Stomach (tissue), 9 donors: ENCODE measurements around the gene SRF. TPM values are rescaled to one million over a fixed set of nuclear protein-coding genes. Genes with fewer than 3 reads are reported as not detected.

Experiments
- DNase-seq, 2 donors: peaks; one replicate each; pipeline versions ENCODE4 v3.0.0 to v3.0.0-alpha.2; 2013 to 2019
- H3K27ac ChIP-seq, 5 donors: fragments of 200-600 bp in 4 of 5; sonication (generic) in 4 of 5; one replicate each; pipeline ENCODE4 v1.5.1; 2013 to 2019; ENCODE audit warnings: mild to moderate bottlenecking in 1 of 5, moderate library complexity in 1 of 5
- H3K27me3 ChIP-seq, 3 donors: fragments of 200-600 bp; sonication (generic); one replicate each; pipeline ENCODE4 v1.5.1; 2017 to 2019; ENCODE audit warnings: mixed run types in 1 of 3
- H3K36me3 ChIP-seq, 4 donors: fragments of 200-600 bp; sonication (generic); 1 replicate in 3 of 4; 2 replicates in 1 of 4; pipeline ENCODE4 v1.5.1; 2016 to 2019
- H3K4me1 ChIP-seq, 4 donors: fragments of 200-600 bp; sonication (generic); one replicate each; pipeline ENCODE4 v1.5.1; 2016 to 2019
- H3K4me3 ChIP-seq, 4 donors: fragments of 200-600 bp; sonication (generic) in 3 of 4; one replicate each; pipeline ENCODE4 v1.5.1; 2016 to 2019; ENCODE audit warnings: mild to moderate bottlenecking in 1 of 4
- H3K9me3 ChIP-seq, 4 donors: fragments of 200-600 bp; sonication (generic); one replicate each; pipeline ENCODE4 v1.5.1; 2016 to 2019
- EP300 ChIP-seq: sonication (generic); formaldehyde crosslinking; IDR thresholded peaks from one replicate; pipeline ENCODE4 v1.6.1; 2017; ENCODE audit warnings: antibody characterized with exemption
- POLR2A ChIP-seq, 4 donors: fragments of 450-650 bp; IDR thresholded peaks; one replicate each; pipeline ENCODE4 v1.6.1; 2016; ENCODE audit warnings: antibody characterized with exemption in 4 of 4, control low read depth in 2 of 4, mild to moderate bottlenecking in 1 of 4, moderate library complexity in 1 of 4
- POLR2AphosphoS5 ChIP-seq, 3 donors: sonication (generic); formaldehyde crosslinking; IDR thresholded peaks; one replicate each; pipeline ENCODE4 v1.6.1; 2016; ENCODE audit warnings: antibody characterized with exemption in 3 of 3
- WGBS, 5 donors: extraction: QIAGEN DNeasy Blood & Tissue Kit in 3 of 5; methylation state at CpG; one replicate each; pipeline versions ENCODE4 v1.1.5 to v1.1.7; 2013 to 2018; 5-methylcytosine and 5-hydroxymethylcytosine counted together
- intact Hi-C: fragments of 100-400 bp; cut with DNase I; formaldehyde crosslinking; loops from one replicate; pipeline ENCODE4 v1.15.1; 2023; ENCODE audit warnings: low total_unique reads
- polyA plus RNA-seq, 3 donors: library from polyadenylated mRNA; stranded (reverse); fragments of 200-250 nt; gene quantifications; one replicate each; pipeline ENCODE4 v1.2.3, GENCODE V29; 2013
- total RNA-seq, 5 donors: library from RNA; depleted of rRNA; stranded (reverse); fragments of >200 nt; gene quantifications; one replicate each; pipeline versions ENCODE4 v1.1.0 to v1.2.3, GENCODE V29; 2014 to 2016
- TF ChIP-seq, protein P1 (sequence below), 7 experiments: fragments of 450-650 bp in 4 of 7; fragments of 200-600 bp in 3 of 7; sonication (generic) in 3 of 7; IDR thresholded peaks; one replicate each; pipeline ENCODE4 v1.5.1; 2016 to 2019; ENCODE audit warnings: antibody characterized with exemption in 7 of 7, control low read depth in 2 of 7, mild to moderate bottlenecking in 1 of 7
- donor health status: healthy with polysubstance abuse.
- donor health status: Bipolar disorder and iron deficiency.
- donor health status: healthy.

The SRF gene
- total and polyA plus RNA-seq, 8 donors = 10.5 to 40.6 (median 24.0) TPM

DNA sequence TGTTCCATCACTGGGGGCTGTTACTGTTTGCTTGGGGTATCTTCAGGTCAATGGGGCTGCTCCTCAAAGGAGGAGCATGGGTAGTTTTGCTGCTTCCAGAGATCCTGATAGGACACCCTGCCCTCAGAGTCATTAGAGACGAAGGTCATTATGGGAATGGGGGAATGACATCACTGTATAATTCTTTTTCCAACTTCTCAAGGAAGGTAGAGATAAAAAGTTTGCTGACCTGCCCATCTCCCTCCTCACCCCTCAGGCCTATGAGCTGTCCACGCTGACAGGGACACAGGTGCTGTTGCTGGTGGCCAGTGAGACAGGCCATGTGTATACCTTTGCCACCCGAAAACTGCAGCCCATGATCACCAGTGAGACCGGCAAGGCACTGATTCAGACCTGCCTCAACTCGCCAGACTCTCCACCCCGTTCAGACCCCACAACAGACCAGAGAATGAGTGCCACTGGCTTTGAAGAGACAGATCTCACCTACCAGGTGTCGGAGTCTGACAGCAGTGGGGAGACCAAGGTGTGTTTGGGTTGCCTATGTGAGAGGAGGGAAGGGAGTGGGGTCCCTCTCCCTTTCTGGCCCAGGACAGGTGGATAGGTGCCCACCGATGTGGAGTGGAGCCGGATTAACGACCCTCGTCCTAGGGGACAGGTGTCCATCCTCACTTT lies 2.7 kb downstream of the SRF start:
- intact Hi-C loops = no loop called here
- Histone ChIP-seq H3K27ac (peak overlapping the region; percentile 91 to 100 (median 99)), H3K9me3 (no peaks in the 10 kb centered on the region), H3K4me1 (peaks cover 32 to 57% (median 50%) of the 10 kb centered on the region in 4 donors), H3K27me3 (no peaks in the 10 kb centered on the region), H3K36me3 (peaks cover 26 to 37% (median 36%) of the 10 kb centered on the region in 4 donors), H3K4me3 (peak overlapping the region; percentile 93 to 95 (median 94))
- peak in 1 of 2 donors; percentile 37 for DNase-seq
- no peak for TF ChIP-seq POLR2A (IDR thresholded peaks at IDR 0.05)
- TF ChIP-seq EP300 = no peak
- TF ChIP-seq POLR2AphosphoS5 (IDR thresholded peaks at IDR 0.05) = no peak
- TF ChIP-seq, protein P1, sequence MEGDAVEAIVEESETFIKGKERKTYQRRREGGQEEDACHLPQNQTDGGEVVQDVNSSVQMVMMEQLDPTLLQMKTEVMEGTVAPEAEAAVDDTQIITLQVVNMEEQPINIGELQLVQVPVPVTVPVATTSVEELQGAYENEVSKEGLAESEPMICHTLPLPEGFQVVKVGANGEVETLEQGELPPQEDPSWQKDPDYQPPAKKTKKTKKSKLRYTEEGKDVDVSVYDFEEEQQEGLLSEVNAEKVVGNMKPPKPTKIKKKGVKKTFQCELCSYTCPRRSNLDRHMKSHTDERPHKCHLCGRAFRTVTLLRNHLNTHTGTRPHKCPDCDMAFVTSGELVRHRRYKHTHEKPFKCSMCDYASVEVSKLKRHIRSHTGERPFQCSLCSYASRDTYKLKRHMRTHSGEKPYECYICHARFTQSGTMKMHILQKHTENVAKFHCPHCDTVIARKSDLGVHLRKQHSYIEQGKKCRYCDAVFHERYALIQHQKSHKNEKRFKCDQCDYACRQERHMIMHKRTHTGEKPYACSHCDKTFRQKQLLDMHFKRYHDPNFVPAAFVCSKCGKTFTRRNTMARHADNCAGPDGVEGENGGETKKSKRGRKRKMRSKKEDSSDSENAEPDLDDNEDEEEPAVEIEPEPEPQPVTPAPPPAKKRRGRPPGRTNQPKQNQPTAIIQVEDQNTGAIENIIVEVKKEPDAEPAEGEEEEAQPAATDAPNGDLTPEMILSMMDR (IDR thresholded peaks at IDR 0.05) = no peak
- WGBS, 5 donors = 37 to 58% (median 42%) methylated on average over 8 to 11 of the region's 11 CpGs

DNA sequence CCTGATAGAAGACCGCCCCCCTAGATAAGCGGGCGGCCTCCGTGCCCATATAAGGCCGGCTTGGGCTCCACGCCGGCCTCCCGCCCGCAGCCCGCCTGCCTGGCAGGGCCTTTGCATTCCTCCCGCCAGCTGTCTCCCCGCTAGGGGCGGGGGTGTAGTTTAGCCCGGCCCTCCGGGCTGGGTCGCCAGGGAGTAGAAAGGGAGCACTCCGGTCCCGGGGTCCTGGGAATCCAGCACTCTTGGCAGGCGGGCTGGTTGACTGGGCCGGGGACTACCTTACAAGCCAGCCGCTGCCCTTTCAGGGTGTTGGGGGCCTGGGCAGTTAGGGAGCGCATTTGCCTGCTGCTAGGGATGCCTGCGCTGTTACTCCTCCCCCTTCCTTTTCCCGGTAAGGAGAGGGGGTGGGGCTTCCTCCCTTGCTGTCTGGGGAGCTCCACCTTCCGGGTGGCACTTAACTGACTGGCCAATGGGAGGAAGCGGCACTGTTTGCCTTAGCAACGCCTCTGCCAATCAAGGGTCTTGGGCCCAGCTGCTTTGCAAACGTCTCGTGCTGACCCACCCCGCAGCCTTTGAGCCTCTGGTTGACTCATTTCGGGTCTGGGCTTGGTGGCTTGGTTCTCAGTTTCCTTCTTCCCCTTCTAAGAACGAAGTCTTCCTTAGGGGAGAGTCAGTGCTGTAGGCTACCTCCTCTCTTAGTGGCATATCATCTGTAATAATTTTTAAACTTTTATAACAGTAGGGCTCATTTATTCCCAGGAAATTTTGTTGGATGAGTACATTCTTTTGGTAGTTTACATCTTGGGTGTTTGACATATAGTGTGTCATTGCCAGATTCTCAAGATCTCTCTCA lies 3.4 kb downstream of the SRF start:
- peak overlapping the region; percentile 93 to 95 (median 94) for H3K4me3 ChIP-seq
- H3K36me3 ChIP-seq = peaks cover 33 to 45% (median 44%) of the 10 kb centered on the region in 4 donors
- WGBS, 5 donors = 0 to 3% (median 1%) methylated on average over 11 to 32 of the region's 32 CpGs
- H3K27me3 ChIP-seq = no peaks in the 10 kb centered on the region
- peaks cover 32 to 57% (median 50%) of the 10 kb centered on the region in 4 donors for H3K4me1 ChIP-seq
- peak overlapping the region; percentile 91 to 100 (median 99) for H3K27ac ChIP-seq
- peak; percentile 97 to 99 for DNase-seq
- TF ChIP-seq POLR2A (IDR thresholded peaks at IDR 0.05) = no peak
- TF ChIP-seq EP300 = peak; percentile 33
- TF ChIP-seq, protein P1 (IDR thresholded peaks at IDR 0.05) = peak in 2 of 7 experiments; percentile 39 to 46
- peak; percentile 59 to 88 (median 75) for TF ChIP-seq POLR2AphosphoS5 (IDR thresholded peaks at IDR 0.05)
- H3K9me3 ChIP-seq = no peaks in the 10 kb centered on the region
- intact Hi-C loops = no loop called here

DNA sequence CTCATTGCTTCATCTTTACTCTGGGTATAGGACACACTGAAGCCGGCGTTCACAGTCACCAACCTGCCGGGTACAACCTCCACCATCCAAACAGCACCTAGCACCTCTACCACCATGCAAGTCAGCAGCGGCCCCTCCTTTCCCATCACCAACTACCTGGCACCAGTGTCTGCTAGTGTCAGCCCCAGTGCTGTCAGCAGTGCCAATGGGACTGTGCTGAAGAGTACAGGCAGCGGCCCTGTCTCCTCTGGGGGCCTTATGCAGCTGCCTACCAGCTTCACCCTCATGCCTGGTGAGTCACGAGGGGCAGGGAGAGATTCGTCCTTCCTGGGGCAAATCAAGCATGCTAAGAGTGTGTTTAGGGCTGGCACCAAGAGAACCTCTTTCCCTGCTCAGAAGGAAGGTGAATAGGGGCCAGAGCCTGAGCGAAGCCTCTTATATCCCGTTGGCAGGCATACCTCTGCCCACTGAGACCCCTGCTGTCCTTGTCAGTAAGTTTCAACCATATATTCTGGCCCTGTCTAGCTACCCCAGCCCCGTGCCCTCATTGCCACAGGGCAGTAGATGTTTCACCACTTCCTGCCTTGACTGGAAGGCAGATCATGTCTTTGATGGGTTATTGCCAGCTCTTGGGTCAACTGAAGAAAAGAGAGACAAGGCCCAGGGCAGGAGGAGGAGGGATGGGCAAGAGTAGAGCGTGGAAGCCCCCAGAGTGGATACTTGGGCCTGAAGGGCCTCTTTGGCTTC lies 4.8 kb downstream of the SRF start:
- no peak for TF ChIP-seq POLR2A (IDR thresholded peaks at IDR 0.05)
- TF ChIP-seq, protein P1 (IDR thresholded peaks at IDR 0.05) = no peak
- no peak for TF ChIP-seq EP300
- no peak for TF ChIP-seq POLR2AphosphoS5 (IDR thresholded peaks at IDR 0.05)
- Histone ChIP-seq H3K4me1 (peaks cover 27 to 47% (median 44%) of the 10 kb centered on the region in 4 donors), H3K27ac (peak overlapping the region in 4 of 5 donors; percentile 91 to 100 (median 99)), H3K4me3 (no peak overlapping the region), H3K9me3 (no peaks in the 10 kb centered on the region), H3K27me3 (no peaks in the 10 kb centered on the region), H3K36me3 (peaks cover 41 to 57% (median 54%) of the 10 kb centered on the region in 4 donors)
- 85 to 96% (median 87%) methylated on average over 7 to 11 of the region's 11 CpGs for whole genome bisulfite sequencing, 5 donors
- no peak for DNase-seq
- intact Hi-C loops = no loop called here

DNA sequence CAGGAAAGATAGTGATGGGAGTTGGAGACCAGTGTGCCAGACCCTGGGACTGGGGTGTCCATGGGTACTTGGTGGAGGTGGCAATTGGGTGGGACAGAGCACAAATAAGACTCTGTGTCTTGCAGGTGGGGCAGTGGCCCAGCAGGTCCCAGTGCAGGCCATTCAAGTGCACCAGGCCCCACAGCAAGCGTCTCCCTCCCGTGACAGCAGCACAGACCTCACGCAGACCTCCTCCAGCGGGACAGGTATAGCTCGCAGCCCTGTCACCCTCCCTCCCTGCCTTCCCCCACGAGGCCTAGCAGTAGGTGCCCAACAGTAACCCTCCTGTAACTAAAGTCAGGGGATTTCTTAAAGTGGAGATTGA lies 5.3 kb downstream of the SRF start:
- 85 to 98% (median 92%) methylated on average over 6 of the region's 6 CpGs for WGBS, 5 donors

More for the DNA sequence above, 5.3 kb downstream of the SRF start:
- Histone ChIP-seq H3K4me3 (no peak overlapping the region), H3K27ac (peak overlapping the region in 4 of 5 donors; percentile 91 to 100 (median 99)), H3K4me1 (peaks cover 31 to 52% (median 48%) of the 10 kb centered on the region in 4 donors), H3K36me3 (peaks cover 41 to 57% (median 54%) of the 10 kb centered on the region in 4 donors), H3K27me3 (no peaks in the 10 kb centered on the region), H3K9me3 (no peaks in the 10 kb centered on the region)
- DNase-seq = no peak
- TF ChIP-seq EP300 (no peak), POLR2A (IDR thresholded peaks at IDR 0.05) (no peak), POLR2AphosphoS5 (IDR thresholded peaks at IDR 0.05) (no peak)
- TF ChIP-seq, protein P1 (IDR thresholded peaks at IDR 0.05) = no peak
- intact Hi-C loops = no loop called here
